Esophagus muscularis mucosa (tissue), 4 donors: ENCODE measurements around the gene SPATS2. TPM values are rescaled to one million over a fixed set of nuclear protein-coding genes. Genes with fewer than 3 reads are reported as not detected.
A peak's percentile ranks its signal among the peaks of the same experiment; 100 is the strongest.

ENCODE experiments used
- DNase-seq: peaks from one replicate; pipeline ENCODE4 v3.0.0-alpha.2; 2017; ENCODE audit errors: extremely low spot score
- H3K27ac ChIP-seq, 4 donors: fragments of 200-600 bp; sonication (generic); replicated peaks in 1 of 4; 1 replicate in 3 of 4; 2 replicates in 1 of 4; pipeline ENCODE4 v1.5.1; 2016 to 2019; ENCODE audit warnings: mild to moderate bottlenecking in 1 of 4
- H3K27me3 ChIP-seq, 4 donors: fragments of 200-600 bp; sonication (generic); one replicate each; pipeline versions ENCODE4 v1.5.1 to v1.6.0; 2016 to 2019
- H3K36me3 ChIP-seq, 4 donors: fragments of 200-600 bp; sonication (generic); one replicate each; pipeline ENCODE4 v1.5.1; 2016 to 2019
- H3K4me1 ChIP-seq, 4 donors: fragments of 200-600 bp; sonication (generic); one replicate each; pipeline ENCODE4 v1.5.1; 2016 to 2019
- H3K4me3 ChIP-seq, 4 donors: fragments of 200-600 bp; sonication (generic); 1 replicate in 2 of 4; 2 replicates in 2 of 4; pipeline ENCODE4 v1.5.1; 2016 to 2019; ENCODE audit warnings: mild to moderate bottlenecking in 4 of 4, moderate library complexity in 1 of 4
- H3K9me3 ChIP-seq, 4 donors: fragments of 200-600 bp; sonication (generic); 1 replicate in 3 of 4; 2 replicates in 1 of 4; pipeline ENCODE4 v1.5.1; 2016 to 2019
- CTCF ChIP-seq, 3 experiments: fragments of 200-600 bp in 2 of 3; fragments of 450-650 bp in 1 of 3; sonication (generic) in 2 of 3; IDR thresholded peaks; one replicate each; pipeline ENCODE4 v1.5.1; 2017 to 2019; ENCODE audit warnings: antibody characterized with exemption in 3 of 3, mild to moderate bottlenecking in 2 of 3, moderate library complexity in 1 of 3
- EP300 ChIP-seq: sonication (generic); formaldehyde crosslinking; IDR thresholded peaks from one replicate; pipeline ENCODE4 v1.6.1; 2017; ENCODE audit warnings: antibody characterized with exemption
- POLR2A ChIP-seq: fragments of 450-650 bp; IDR thresholded peaks from one replicate; pipeline ENCODE4 v1.6.1; 2017; ENCODE audit warnings: antibody characterized with exemption, moderate library complexity, mild to moderate bottlenecking, low read depth
- POLR2AphosphoS5 ChIP-seq, 2 donors: sonication (generic); formaldehyde crosslinking; IDR thresholded peaks; one replicate each; pipeline ENCODE4 v1.6.1; 2017; ENCODE audit warnings: antibody characterized with exemption in 2 of 2
- WGBS: methylation state at CpG from one replicate; pipeline ENCODE4 v1.1.5; 2018; 5-methylcytosine and 5-hydroxymethylcytosine counted together
- intact Hi-C: fragments of 100-400 bp; cut with DNase I; formaldehyde crosslinking; loops from one replicate; pipeline ENCODE4 v1.15.1; 2023
- total RNA-seq, 4 donors: library from RNA; depleted of rRNA; stranded (reverse); fragments of >200 nt; gene quantifications; one replicate each; pipeline versions ENCODE4 v1.1.0 to v1.2.1, GENCODE V29; 2016

SPATS2 gene
- total RNA-seq, 4 donors from 2014 or later = 9.5 to 16.6 (median 11.5) TPM

GRCh38 chr12:49349266-49349665, 18.0 kb upstream of the SPATS2 start:
- Histone ChIP-seq H3K36me3 (no peaks in the 10 kb centered on the region), H3K4me1 (peaks cover 38% of the 10 kb centered on the region in 4 donors), H3K27me3 (peaks cover 18 to 98% (median 61%) of the 10 kb centered on the region in 4 donors), H3K4me3 (no peak overlapping the region), H3K27ac (no peak overlapping the region), H3K9me3 (no peaks in the 10 kb centered on the region)
- TF ChIP-seq POLR2A (no peak), CTCF (IDR thresholded peaks at IDR 0.05) (no peak), EP300 (no peak), POLR2AphosphoS5 (IDR thresholded peaks at IDR 0.05) (no peak)
- intact Hi-C loops = no loop called here
- WGBS = 95% methylated on average over 10 of the region's 11 CpGs
- DNase-seq = no peak

GRCh38 chr12:49352351-49352750, 14.9 kb upstream of the SPATS2 start:
- Histone ChIP-seq H3K27me3 (peaks cover 5 to 79% (median 32%) of the 10 kb centered on the region in 4 donors), H3K4me1 (peaks cover 10 to 11% (median 11%) of the 10 kb centered on the region in 4 donors), H3K9me3 (no peaks in the 10 kb centered on the region), H3K4me3 (no peak overlapping the region), H3K27ac (no peak overlapping the region), H3K36me3 (no peaks in the 10 kb centered on the region)
- TF ChIP-seq CTCF (IDR thresholded peaks at IDR 0.05) = no peak
- TF ChIP-seq POLR2AphosphoS5 (IDR thresholded peaks at IDR 0.05) = no peak
- no peak for DNase-seq
- WGBS = 73% methylated on average over 2 of the region's 2 CpGs
- intact Hi-C loops = no loop called here

- Histone ChIP-seq H3K36me3 (no peaks in the 10 kb centered on the region), H3K27ac (no peak overlapping the region), H3K4me3 (no peak overlapping the region), H3K27me3 (peaks cover 0 to 58% (median 9%) of the 10 kb centered on the region in 4 donors), H3K9me3 (no peaks in the 10 kb centered on the region), H3K4me1 (peaks cover 0 to 7% (median 4%) of the 10 kb centered on the region in 4 donors)
- TF ChIP-seq POLR2A (no peak), CTCF (IDR thresholded peaks at IDR 0.05) (no peak), POLR2AphosphoS5 (IDR thresholded peaks at IDR 0.05) (no peak), EP300 (no peak)
- intact Hi-C loops = loop anchor here (2.0 kb wide), 1 partner anchor 225 kb away; no protein-coding TSS in a partner anchor
- DNase-seq = peak; percentile 26
- WGBS = 86% methylated on average over 10 of the region's 10 CpGs
Observed at GRCh38 chr12:49355913-49356312, 11.3 kb upstream of the SPATS2 start.

GRCh38 chr12:49357103-49357678, 10.1 kb upstream of the SPATS2 start:
- Histone ChIP-seq H3K4me3 (no peak overlapping the region), H3K36me3 (no peaks in the 10 kb centered on the region), H3K9me3 (no peaks in the 10 kb centered on the region), H3K27ac (no peak overlapping the region), H3K27me3 (peaks cover 0 to 45% (median 4%) of the 10 kb centered on the region in 4 donors), H3K4me1 (peaks cover 0 to 7% (median 4%) of the 10 kb centered on the region in 4 donors)
- WGBS = 13% methylated on average over 3 of the region's 3 CpGs
- no peak for TF ChIP-seq POLR2AphosphoS5 (IDR thresholded peaks at IDR 0.05)
- peak in 2 of 3 experiments; percentile 36 to 38 for TF ChIP-seq CTCF (IDR thresholded peaks at IDR 0.05)
- TF ChIP-seq EP300 = no peak
- no peak for DNase-seq
- intact Hi-C loops = loop anchor here (2.0 kb wide), 1 partner anchor 224 kb away; no protein-coding TSS in a partner anchor
